Breast epithelium (tissue), 4 donors: Measurements from ENCODE around the gene TTC23. TPM values are rescaled to one million over a fixed set of nuclear protein-coding genes. Genes with fewer than 3 reads are reported as not detected.

Experiments used
- DNase-seq, 2 donors: peaks; one replicate each; pipeline ENCODE4 v3.0.0-alpha.2; 2019; ENCODE audit warnings: low spot score in 2 of 2
- H3K27ac ChIP-seq, 2 donors: fragments of 200-600 bp; sonication (generic) in 1 of 2; one replicate each; pipeline ENCODE4 v1.5.1; 2016 to 2019; ENCODE audit warnings: mild to moderate bottlenecking in 1 of 2
- H3K27me3 ChIP-seq, 2 donors: fragments of 200-600 bp; sonication (generic) in 1 of 2; one replicate each; pipeline versions ENCODE4 v1.5.1 to v1.6.0; 2017 to 2019; ENCODE audit warnings: control low read depth in 1 of 2, mild to moderate bottlenecking in 1 of 2
- H3K36me3 ChIP-seq: fragments of 200-600 bp; one replicate; pipeline ENCODE4 v1.5.1; 2019
- H3K4me1 ChIP-seq, 2 donors: fragments of 200-600 bp; sonication (generic); one replicate each; pipeline ENCODE4 v1.5.1; 2016 to 2019; ENCODE audit warnings: control low read depth in 1 of 2
- H3K4me3 ChIP-seq, 3 donors: fragments of 200-600 bp; sonication (generic); 1 replicate in 2 of 3; 2 replicates in 1 of 3; pipeline ENCODE4 v1.5.1; 2016 to 2019; ENCODE audit warnings: mild to moderate bottlenecking in 3 of 3, moderate library complexity in 2 of 3
- H3K9me3 ChIP-seq, 2 donors: fragments of 200-600 bp; sonication (generic) in 1 of 2; one replicate each; pipeline ENCODE4 v1.5.1; 2016 to 2019; ENCODE audit warnings: control low read depth in 1 of 2
- CTCF ChIP-seq, 3 donors: fragments of 450-650 bp; IDR thresholded peaks; one replicate each; pipeline ENCODE4 v1.5.1; 2016 to 2017; ENCODE audit warnings: antibody characterized with exemption in 3 of 3, mild to moderate bottlenecking in 3 of 3, moderate library complexity in 3 of 3
- POLR2A ChIP-seq: fragments of 450-650 bp; IDR thresholded peaks from one replicate; pipeline ENCODE4 v1.6.1; 2016; ENCODE audit warnings: antibody characterized with exemption, mild to moderate bottlenecking, moderate library complexity
- POLR2AphosphoS5 ChIP-seq, 3 donors: sonication (generic); formaldehyde crosslinking; IDR thresholded peaks; one replicate each; pipeline ENCODE4 v1.6.1; 2017; ENCODE audit warnings: antibody characterized with exemption in 3 of 3
- intact Hi-C: fragments of 100-400 bp; cut with DNase I; formaldehyde crosslinking; loops from one replicate; pipeline ENCODE4 v1.15.1; 2023; ENCODE audit warnings: low total_unique reads
- total RNA-seq, 3 donors: library from RNA; depleted of rRNA; stranded (reverse); fragments of >200 nt; gene quantifications; one replicate each; pipeline ENCODE4 v1.1.0, GENCODE V29; 2016

The TTC23 gene
- total RNA-seq, 3 donors from 2014 or later = 19.2 to 43.9 (median 29.5) TPM

GRCh38 chr15:99130314-99130713, 119.1 kb downstream of the TTC23 start:
- TF ChIP-seq POLR2A = no peak
- TF ChIP-seq CTCF (IDR thresholded peaks at IDR 0.05) = no peak
- TF ChIP-seq POLR2AphosphoS5 (IDR thresholded peaks at IDR 0.05) = no peak
- DNase-seq = no peak
- H3K27me3 ChIP-seq = no peaks in the 10 kb centered on the region
- no peaks in the 10 kb centered on the region for H3K36me3 ChIP-seq
- intact Hi-C loops = no loop called here
- peaks cover 0 to 2% of the 10 kb centered on the region in 2 donors for H3K4me1 ChIP-seq
- H3K9me3 ChIP-seq = no peaks in the 10 kb centered on the region
- peak overlapping the region; percentile 77 to 87 for H3K27ac ChIP-seq
- H3K4me3 ChIP-seq = no peak overlapping the region

GRCh38 chr15:99129644-99130043, 119.7 kb downstream of the TTC23 start:
- peaks cover 0 to 7% of the 10 kb centered on the region in 2 donors for H3K4me1 ChIP-seq
- no peaks in the 10 kb centered on the region for H3K9me3 ChIP-seq
- H3K36me3 ChIP-seq = no peaks in the 10 kb centered on the region
- DNase-seq = no peak
- no peak overlapping the region for H3K4me3 ChIP-seq
- H3K27me3 ChIP-seq = no peaks in the 10 kb centered on the region
- TF ChIP-seq POLR2A = no peak
- no peak for TF ChIP-seq CTCF (IDR thresholded peaks at IDR 0.05)
- TF ChIP-seq POLR2AphosphoS5 (IDR thresholded peaks at IDR 0.05) = no peak
- peak overlapping the region; percentile 44 to 87 for H3K27ac ChIP-seq
- intact Hi-C loops = no loop called here

GRCh38 chr15:99128411-99128810, 121.0 kb downstream of the TTC23 start:
- no peaks in the 10 kb centered on the region for H3K36me3 ChIP-seq
- intact Hi-C loops = no loop called here
- no peak overlapping the region for H3K4me3 ChIP-seq
- H3K9me3 ChIP-seq = no peaks in the 10 kb centered on the region
- no peak for DNase-seq
- H3K4me1 ChIP-seq = peaks cover 11 to 12% of the 10 kb centered on the region in 2 donors
- peak overlapping the region; percentile 74 to 87 for H3K27ac ChIP-seq
- no peak for TF ChIP-seq POLR2A
- H3K27me3 ChIP-seq = no peaks in the 10 kb centered on the region

GRCh38 chr15:99127773-99128172, 121.6 kb downstream of the TTC23 start:
- intact Hi-C loops = no loop called here
- TF ChIP-seq POLR2AphosphoS5 (IDR thresholded peaks at IDR 0.05) = no peak
- no peak for TF ChIP-seq POLR2A
- no peak for TF ChIP-seq CTCF (IDR thresholded peaks at IDR 0.05)

GRCh38 chr15:99126930-99127329, 122.5 kb downstream of the TTC23 start:
- H3K4me1 ChIP-seq = peaks cover 14 to 22% of the 10 kb centered on the region in 2 donors
- H3K4me3 ChIP-seq = no peak overlapping the region
- intact Hi-C loops = no loop called here
- no peak for DNase-seq
- no peaks in the 10 kb centered on the region for H3K9me3 ChIP-seq
- H3K36me3 ChIP-seq = no peaks in the 10 kb centered on the region
- H3K27ac ChIP-seq = peak overlapping the region; percentile 87 to 95
- TF ChIP-seq POLR2AphosphoS5 (IDR thresholded peaks at IDR 0.05) (no peak), CTCF (IDR thresholded peaks at IDR 0.05) (no peak), POLR2A (no peak)
- no peaks in the 10 kb centered on the region for H3K27me3 ChIP-seq

More at GRCh38 chr15:99127773-99128172, 121.6 kb downstream of the TTC23 start:
- Histone ChIP-seq H3K9me3 (no peaks in the 10 kb centered on the region), H3K36me3 (no peaks in the 10 kb centered on the region), H3K4me3 (no peak overlapping the region), H3K27ac (peak overlapping the region; percentile 34 to 87), H3K4me1 (peaks cover 14% of the 10 kb centered on the region in 2 donors), H3K27me3 (no peaks in the 10 kb centered on the region)
- no peak for DNase-seq

- Histone ChIP-seq H3K27ac (peak overlapping the region; percentile 87 to 95), H3K4me3 (no peak overlapping the region), H3K4me1 (peaks cover 14 to 26% of the 10 kb centered on the region in 2 donors), H3K36me3 (no peaks in the 10 kb centered on the region), H3K9me3 (no peaks in the 10 kb centered on the region), H3K27me3 (no peaks in the 10 kb centered on the region)
- no peak for DNase-seq
- no peak for TF ChIP-seq POLR2A
- no peak for TF ChIP-seq CTCF (IDR thresholded peaks at IDR 0.05)
- no peak for TF ChIP-seq POLR2AphosphoS5 (IDR thresholded peaks at IDR 0.05)
- intact Hi-C loops = no loop called here
These were observed 123.2 kb downstream of the TTC23 start for GRCh38 chr15:99126131-99126588.
